GM10266 (cell line): Measurements from ENCODE around the gene AFF4.

ENCODE experiments used
- DNase-seq: peaks from one replicate; pipeline ENCODE4 v3.0.0; 2012; ENCODE audit errors: extremely low spot score
- TF ChIP-seq, protein P1 (sequence below): IDR thresholded peaks from 2 replicates; pipeline ENCODE4 v1.5.1; 2012; ENCODE audit warnings: mild to moderate bottlenecking, low read depth; ENCODE audit not compliant: control insufficient read depth, insufficient read depth; ENCODE audit errors: missing control alignments

The AFF4 gene

DNA sequence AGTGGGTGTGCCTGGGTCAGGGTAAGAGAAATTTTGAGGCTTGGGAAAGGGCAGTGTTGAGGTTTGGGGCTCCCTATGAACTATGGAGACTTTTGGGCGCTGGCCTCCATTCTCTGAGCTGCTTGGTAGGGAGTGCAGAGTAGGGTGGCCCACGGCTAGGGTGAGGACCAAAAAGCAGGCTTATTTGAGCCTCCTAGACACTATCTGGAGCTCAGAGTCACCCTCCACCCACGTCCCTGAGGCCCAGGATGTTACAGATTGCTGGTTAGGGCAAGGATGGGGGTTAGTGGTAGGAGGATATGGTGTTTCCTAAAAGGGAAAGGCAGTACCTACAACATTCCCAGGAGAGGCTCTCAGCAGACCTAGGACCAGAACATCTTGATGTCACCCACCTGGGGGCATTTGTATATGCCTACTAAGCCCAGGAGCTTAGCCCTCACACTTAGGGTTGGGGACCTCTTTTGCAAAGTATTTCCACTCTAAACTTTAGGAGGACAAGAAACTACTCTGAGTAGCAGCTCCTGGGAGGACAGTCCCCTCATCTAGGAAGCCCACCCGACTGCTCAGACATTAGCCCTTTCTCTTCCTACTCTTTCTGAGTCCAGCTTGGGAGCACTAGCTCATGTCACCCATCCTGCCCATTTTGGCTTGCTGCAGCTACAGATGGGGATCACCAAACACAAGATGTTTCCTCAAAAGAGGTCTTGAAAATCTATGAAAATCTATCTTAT is 135.3 kb downstream of the AFF4 start:
- TF ChIP-seq, protein P1, sequence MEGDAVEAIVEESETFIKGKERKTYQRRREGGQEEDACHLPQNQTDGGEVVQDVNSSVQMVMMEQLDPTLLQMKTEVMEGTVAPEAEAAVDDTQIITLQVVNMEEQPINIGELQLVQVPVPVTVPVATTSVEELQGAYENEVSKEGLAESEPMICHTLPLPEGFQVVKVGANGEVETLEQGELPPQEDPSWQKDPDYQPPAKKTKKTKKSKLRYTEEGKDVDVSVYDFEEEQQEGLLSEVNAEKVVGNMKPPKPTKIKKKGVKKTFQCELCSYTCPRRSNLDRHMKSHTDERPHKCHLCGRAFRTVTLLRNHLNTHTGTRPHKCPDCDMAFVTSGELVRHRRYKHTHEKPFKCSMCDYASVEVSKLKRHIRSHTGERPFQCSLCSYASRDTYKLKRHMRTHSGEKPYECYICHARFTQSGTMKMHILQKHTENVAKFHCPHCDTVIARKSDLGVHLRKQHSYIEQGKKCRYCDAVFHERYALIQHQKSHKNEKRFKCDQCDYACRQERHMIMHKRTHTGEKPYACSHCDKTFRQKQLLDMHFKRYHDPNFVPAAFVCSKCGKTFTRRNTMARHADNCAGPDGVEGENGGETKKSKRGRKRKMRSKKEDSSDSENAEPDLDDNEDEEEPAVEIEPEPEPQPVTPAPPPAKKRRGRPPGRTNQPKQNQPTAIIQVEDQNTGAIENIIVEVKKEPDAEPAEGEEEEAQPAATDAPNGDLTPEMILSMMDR: no peak
- DNase-seq: no peak

- TF ChIP-seq, protein P1: no peak
- no peak for DNase-seq
Measured at GRCh38 chr5:132826424-132827082, 136.9 kb downstream of the AFF4 start.

DNA sequence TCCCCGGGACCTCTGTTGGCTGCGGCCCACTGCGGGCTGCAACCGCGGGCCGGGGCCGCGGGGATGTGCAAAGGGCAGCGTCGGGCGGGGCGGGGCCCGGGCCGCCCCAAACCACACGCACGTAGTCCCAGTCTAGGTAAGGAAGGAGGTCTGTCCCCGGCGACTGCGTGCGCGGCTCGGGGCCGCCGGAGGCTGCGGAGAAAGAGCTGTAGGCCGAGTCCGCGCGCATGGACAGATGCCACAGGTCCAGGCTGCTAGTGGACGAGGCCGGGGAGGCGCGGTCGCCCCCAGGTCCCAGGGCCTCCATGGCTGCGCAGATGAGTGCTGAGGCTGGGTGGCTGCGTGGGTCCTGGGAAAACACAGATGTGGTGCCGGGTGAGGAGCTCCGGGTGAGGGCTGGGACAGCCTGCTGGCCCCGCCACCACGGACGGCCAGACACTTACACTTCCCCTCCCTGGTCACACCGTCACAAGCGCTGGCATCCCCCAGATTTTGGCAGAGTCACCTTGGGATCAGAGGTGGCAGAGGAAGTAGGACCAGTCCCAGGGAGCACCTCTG is 137.5 kb downstream of the AFF4 start:
- TF ChIP-seq, protein P1: no peak
- DNase-seq: peak; percentile 75
